Gastrocnemius medialis (tissue), 4 donors: ENCODE data around the gene RANBP3L. TPM values are rescaled to one million over a fixed set of nuclear protein-coding genes. Genes with fewer than 3 reads are reported as not detected.

Experiments
- ATAC-seq, 2 donors: fragments of 150-250 bp; one replicate each; pipeline ENCODE4 v1.9.1; 2016
- DNase-seq, 2 donors: peaks; one replicate each; pipeline ENCODE4 v3.0.0-alpha.2; 2019
- H3K27ac ChIP-seq, 4 donors: fragments of 200-600 bp; sonication (generic); 1 replicate in 1 of 4; 2 replicates in 3 of 4; pipeline ENCODE4 v1.5.1; 2016 to 2018; ENCODE audit warnings: mild to moderate bottlenecking in 2 of 4, moderate library complexity in 1 of 4
- H3K27me3 ChIP-seq, 3 donors: fragments of 200-600 bp; sonication (generic) in 2 of 3; 1 replicate in 1 of 3; 2 replicates in 2 of 3; pipeline versions ENCODE4 v1.5.1 to v1.6.0; 2016 to 2019; ENCODE audit warnings: mild to moderate bottlenecking in 1 of 3, moderate library complexity in 1 of 3
- H3K36me3 ChIP-seq, 2 donors: fragments of 200-600 bp; sonication (generic) in 1 of 2; one replicate each; pipeline ENCODE4 v1.5.1; 2017 to 2018
- H3K4me1 ChIP-seq, 2 donors: fragments of 200-600 bp; sonication (generic) in 1 of 2; one replicate each; pipeline ENCODE4 v1.5.1; 2016 to 2017; ENCODE audit warnings: mild to moderate bottlenecking in 2 of 2
- H3K4me3 ChIP-seq, 4 donors: fragments of 200-600 bp; sonication (generic) in 3 of 4; 1 replicate in 1 of 4; 2 replicates in 3 of 4; pipeline ENCODE4 v1.5.1; 2016 to 2019; ENCODE audit warnings: mild to moderate bottlenecking in 2 of 4
- H3K9me3 ChIP-seq, 3 donors: fragments of 200-600 bp; sonication (generic) in 2 of 3; 1 replicate in 1 of 3; 2 replicates in 2 of 3; pipeline ENCODE4 v1.5.1; 2016 to 2019
- CTCF ChIP-seq, 5 experiments: fragments of 450-650 bp in 3 of 5; fragments of 200-600 bp in 2 of 5; sonication (generic) in 2 of 5; IDR thresholded peaks in 4 of 5; conservative IDR thresholded peaks in 1 of 5; 1 replicate in 4 of 5; 2 replicates in 1 of 5; pipeline ENCODE4 v1.5.1; 2016 to 2019; ENCODE audit warnings: antibody characterized with exemption in 5 of 5, mild to moderate bottlenecking in 3 of 5, moderate library complexity in 3 of 5
- POLR2A ChIP-seq, 2 donors: fragments of 450-650 bp; IDR thresholded peaks; one replicate each; pipeline ENCODE4 v1.6.1; 2017; ENCODE audit warnings: antibody characterized with exemption in 2 of 2, mild to moderate bottlenecking in 2 of 2, moderate library complexity in 2 of 2
- in situ Hi-C, 4 donors: fragments of 200-750 bp; cut with MboI; loops; one replicate each; pipeline versions ENCODE4 v1.15.0 to v1.8.0; 2017; ENCODE audit warnings: low sequenced_read_pairs in 4 of 4
- intact Hi-C: fragments of 100-400 bp; cut with DNase I; formaldehyde crosslinking; loops from one replicate; pipeline ENCODE4 v1.15.1; 2023; ENCODE audit warnings: low total_unique reads
- total RNA-seq, 4 donors: library from RNA; depleted of rRNA; stranded (reverse); fragments of >200 nt; gene quantifications; one replicate each; pipeline versions ENCODE4 v1.1.0 to v1.2.3, GENCODE V29; 2016

The RANBP3L gene
- total RNA-seq, 4 donors from 2014 or later: 0.82 to 2.5 (median 1.2) TPM

GRCh38 chr5:36239370-36240293 is 62.1 kb downstream of the RANBP3L start:
- DNase-seq (no peak), ATAC-seq (no peak)
- no peaks in the 10 kb centered on the region for H3K27me3 ChIP-seq
- intact Hi-C loops (loop anchor here (2.0 to 10.0 kb wide), 4 partner anchors 87 to 453 kb away; partner anchors contain the start of gene SKP2), in situ Hi-C loops (loop anchor here in 1 of 4 donors (25.0 kb wide), 1 partner anchor 648 kb away; the partner anchor contains the start of gene NIPBL)
- peak overlapping the region; percentile 96 to 99 (median 98) for H3K27ac ChIP-seq
- H3K4me3 ChIP-seq: peak overlapping the region; percentile 86 to 99 (median 95)
- no peaks in the 10 kb centered on the region for H3K36me3 ChIP-seq
- TF ChIP-seq CTCF (IDR thresholded peaks at IDR 0.05 in 4 of 5, conservative IDR thresholded peaks at IDR 0.05 in 1 of 5) (no peak), POLR2A (IDR thresholded peaks at IDR 0.05) (no peak)
- no peaks in the 10 kb centered on the region for H3K9me3 ChIP-seq
- peaks cover 45 to 56% of the 10 kb centered on the region in 2 donors for H3K4me1 ChIP-seq

GRCh38 chr5:36238502-36239295 is 63.0 kb downstream of the RANBP3L start:
- in situ Hi-C loops: loop anchor here in 1 of 4 donors (25.0 kb wide), 1 partner anchor 649 kb away; the partner anchor contains the start of gene NIPBL
- TF ChIP-seq CTCF (IDR thresholded peaks at IDR 0.05 in 4 of 5, conservative IDR thresholded peaks at IDR 0.05 in 1 of 5) (no peak), POLR2A (IDR thresholded peaks at IDR 0.05) (no peak)
- H3K4me1 ChIP-seq: peaks cover 45 to 59% of the 10 kb centered on the region in 2 donors
- no peaks in the 10 kb centered on the region for H3K27me3 ChIP-seq
- H3K9me3 ChIP-seq: no peaks in the 10 kb centered on the region
- DNase-seq (no peak), ATAC-seq (no peak)
- peak overlapping the region in 3 of 4 donors; percentile 96 to 99 (median 97) for H3K27ac ChIP-seq
- no peak overlapping the region for H3K4me3 ChIP-seq
- intact Hi-C loops: no loop called here
- no peaks in the 10 kb centered on the region for H3K36me3 ChIP-seq

- TF ChIP-seq CTCF (IDR thresholded peaks at IDR 0.05 in 4 of 5, conservative IDR thresholded peaks at IDR 0.05 in 1 of 5) (no peak), POLR2A (IDR thresholded peaks at IDR 0.05) (no peak)
Measured at GRCh38 chr5:36237751-36238150, 64.0 kb downstream of the RANBP3L start.

GRCh38 chr5:36236801-36237200 is 64.9 kb downstream of the RANBP3L start:
- Histone ChIP-seq H3K27me3 (no peaks in the 10 kb centered on the region), H3K9me3 (no peaks in the 10 kb centered on the region), H3K4me3 (no peak overlapping the region), H3K27ac (no peak overlapping the region), H3K36me3 (no peaks in the 10 kb centered on the region), H3K4me1 (peaks cover 41 to 59% of the 10 kb centered on the region in 2 donors)
- no peak for DNase-seq
- no peak for ATAC-seq
- intact Hi-C loops (no loop called here), in situ Hi-C loops (loop anchor here in 1 of 4 donors (25.0 kb wide), 1 partner anchor 650 kb away; the partner anchor contains the start of gene NIPBL)
- TF ChIP-seq CTCF (IDR thresholded peaks at IDR 0.05 in 4 of 5, conservative IDR thresholded peaks at IDR 0.05 in 1 of 5): no peak

More at GRCh38 chr5:36237751-36238150, 64.0 kb downstream of the RANBP3L start:
- H3K4me1 ChIP-seq: peaks cover 41 to 59% of the 10 kb centered on the region in 2 donors
- H3K27ac ChIP-seq: peak overlapping the region in 1 of 4 donors; percentile 16
- intact Hi-C loops (no loop called here), in situ Hi-C loops (loop anchor here in 1 of 4 donors (25.0 kb wide), 1 partner anchor 650 kb away; the partner anchor contains the start of gene NIPBL)
- ATAC-seq (no peak), DNase-seq (no peak)
- H3K9me3 ChIP-seq: no peaks in the 10 kb centered on the region
- H3K4me3 ChIP-seq: no peak overlapping the region
- no peaks in the 10 kb centered on the region for H3K36me3 ChIP-seq
- no peaks in the 10 kb centered on the region for H3K27me3 ChIP-seq
